22Rv1 (cell line): Measurements from ENCODE around the gene IFNL2.
"Not testable (repeated sequence)": the region's sequence is repeated elsewhere in the genome, so short reads cannot be mapped to it uniquely, and the experiment has no call there.

Experiments
- H3K27ac ChIP-seq: fragments of 450-650 bp; 2 replicates; pipeline ENCODE4 v1.5.1; 2017
- CTCF ChIP-seq: fragments of 450-650 bp; IDR thresholded peaks from 2 replicates; pipeline ENCODE4 v1.5.1; 2017; ENCODE audit warnings: mild to moderate bottlenecking
- ZFX ChIP-seq: fragments of 450-650 bp; IDR thresholded peaks from 2 replicates; pipeline ENCODE4 v1.6.1; 2017; ENCODE audit warnings: antibody characterized with exemption, borderline replicate concordance

IFNL2 gene

GRCh38 chr19:39308531-39309304 is 40.5 kb downstream of the IFNL2 start:
- no peak for TF ChIP-seq CTCF
- no peak overlapping the region for H3K27ac ChIP-seq

- not testable (repeated sequence) for H3K27ac ChIP-seq
These were observed 41.1 kb downstream of the IFNL2 start for GRCh38 chr19:39309305-39309670.

DNA sequence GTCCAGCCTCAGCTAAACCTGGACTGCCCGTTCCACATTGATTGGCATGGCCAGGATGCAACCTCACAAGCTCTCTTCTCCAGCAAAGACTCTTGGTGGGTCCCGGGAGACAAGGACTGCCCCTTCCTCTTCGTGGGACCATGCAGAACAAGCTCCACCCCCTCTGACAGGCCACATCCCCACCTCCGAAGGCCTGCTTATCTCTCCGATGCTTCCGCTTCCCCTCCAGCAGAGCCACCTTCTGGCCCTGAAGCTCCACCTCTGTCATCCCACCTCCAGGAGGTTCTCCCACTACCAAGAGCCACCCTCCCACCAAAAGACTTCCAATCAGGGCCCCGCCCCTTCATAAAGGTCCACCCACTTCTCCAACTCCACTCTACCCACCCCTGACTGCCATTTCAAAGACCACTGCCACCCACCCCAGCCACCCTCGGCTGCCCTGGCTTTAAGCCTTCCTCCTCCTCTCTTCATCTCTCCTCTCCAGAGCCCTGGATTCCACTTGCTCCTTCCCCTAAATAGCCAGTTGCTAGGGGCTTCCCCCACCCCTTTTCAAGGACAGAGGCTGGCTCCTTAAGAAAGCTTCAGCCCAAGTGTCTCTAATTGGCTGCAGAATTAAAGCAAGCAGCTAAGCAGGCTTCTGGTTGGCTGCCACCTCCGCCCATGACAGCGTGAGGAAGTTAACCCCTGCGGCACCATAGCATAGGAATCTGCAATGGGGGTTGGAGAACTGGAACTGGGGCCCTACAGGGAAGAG is 42.5 kb downstream of the IFNL2 start:
- TF ChIP-seq ZFX (no peak), CTCF (no peak)
- no peak overlapping the region for H3K27ac ChIP-seq

DNA sequence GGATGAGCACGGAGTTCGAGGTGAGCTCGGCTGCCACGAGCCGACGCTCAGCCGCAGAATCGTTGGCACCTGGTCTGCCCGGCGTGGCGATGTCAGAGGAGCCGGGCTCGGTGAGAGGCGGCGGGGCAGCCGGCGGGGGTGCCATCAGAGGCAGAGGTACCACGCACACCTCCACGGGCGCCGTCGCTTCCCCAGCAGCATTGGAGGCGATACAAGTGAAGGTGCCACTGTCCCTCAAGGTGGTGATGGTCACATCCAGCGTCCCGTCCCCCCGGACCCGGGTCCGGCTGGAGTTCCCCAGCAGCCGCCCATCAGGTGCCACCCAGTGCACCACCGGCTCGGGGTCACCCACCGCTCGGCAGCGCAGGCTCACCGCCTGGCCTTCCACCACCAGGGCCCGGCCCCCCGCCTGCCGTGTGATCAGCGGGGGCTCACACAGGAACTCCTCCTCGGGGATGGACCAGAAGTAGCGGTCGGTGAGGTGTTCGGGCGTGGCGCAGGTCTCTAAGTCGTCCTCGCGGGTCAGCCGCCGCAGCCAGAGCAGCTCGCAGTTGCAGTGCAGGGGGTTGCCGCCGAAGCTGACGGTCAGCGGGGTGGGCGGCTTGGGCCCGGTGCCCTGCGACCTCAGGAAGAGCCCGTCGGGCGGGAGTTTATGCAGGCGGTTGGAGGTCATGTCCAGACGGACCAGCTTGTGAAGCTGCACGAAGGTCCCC is 46.0 kb downstream of the IFNL2 start:
- H3K27ac ChIP-seq: no peak overlapping the region

DNA sequence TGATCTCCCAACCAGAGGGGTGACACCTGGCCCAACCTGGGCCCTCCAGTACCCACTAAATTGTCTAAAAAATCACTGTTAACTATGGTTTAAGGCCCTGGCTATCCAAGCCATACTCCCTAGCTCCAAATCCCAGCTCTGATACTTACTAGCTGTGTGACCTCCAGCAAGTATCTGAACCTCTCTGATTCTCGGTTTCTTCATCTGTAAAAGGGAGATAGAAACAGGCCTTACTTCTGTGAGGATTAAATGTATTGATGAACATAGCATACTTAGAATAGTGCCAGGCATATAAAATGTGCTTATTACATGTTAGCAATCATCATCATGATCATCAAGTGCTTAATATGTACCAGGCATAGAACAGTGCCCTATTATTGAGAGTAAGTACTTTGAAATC is 47.7 kb downstream of the IFNL2 start:
- TF ChIP-seq CTCF (no peak), ZFX (no peak)
- H3K27ac ChIP-seq: no peak overlapping the region

More for the DNA sequence above, 46.0 kb downstream of the IFNL2 start:
- TF ChIP-seq CTCF (no peak), ZFX (no peak)

- TF ChIP-seq CTCF (no peak), ZFX (no peak)
- H3K27ac ChIP-seq: no peak overlapping the region
These were observed 48.6 kb downstream of the IFNL2 start for GRCh38 chr19:39316627-39317321.

DNA sequence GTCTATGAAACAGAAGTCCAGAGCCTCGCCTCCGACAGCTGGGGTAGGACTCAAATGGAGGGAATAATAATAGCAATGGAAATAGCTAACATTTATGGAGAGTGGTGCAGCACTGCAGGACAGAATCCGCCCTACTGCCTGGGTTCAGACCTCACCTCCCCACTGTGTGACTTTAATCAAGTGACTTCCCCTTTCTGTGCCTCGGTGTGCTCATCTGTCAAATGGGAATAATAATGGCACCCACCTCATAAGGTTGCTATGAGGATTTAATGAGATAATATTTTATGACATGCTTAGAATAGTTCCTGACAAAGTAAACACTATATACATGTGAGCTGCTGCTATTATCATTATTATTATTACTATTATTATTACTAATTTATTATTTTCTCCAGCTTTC is 49.3 kb downstream of the IFNL2 start:
- TF ChIP-seq ZFX: no peak
- TF ChIP-seq CTCF: no peak
- H3K27ac ChIP-seq: no peak overlapping the region
